HepG2 (cell line): Measurements from ENCODE around the gene TPGS1. TPM values are rescaled to one million over a fixed set of nuclear protein-coding genes. Genes with fewer than 3 reads are reported as not detected.
A peak's percentile ranks its signal among the peaks of the same experiment; 100 is the strongest.

Experiments used
- ATAC-seq: fragments of 200-7000 bp; cut with Tn5 transposase; 3 replicates; pipeline ENCODE4 v1.9.1; 2020; ENCODE audit warnings: mild to moderate bottlenecking, moderate library complexity
- BruUV-seq: library from RNA; stranded (reverse); fragments of 400-500 nt; replicated peaks from 2 replicates; lab custom pipeline; 2021; lab: Mats Ljungman, UMichigan
- CTCF ChIA-PET: fragments of 300-600 bp; formaldehyde crosslinking; extraction: SDS; loops from one replicate; lab custom pipeline; 2021; ENCODE audit warnings: low total read pairs, inconsistent platforms, low intra/inter-chr PET ratio; lab: Yijun Ruan, JAX
- POLR2A ChIA-PET: fragments of 350-600 bp; sonication (Branson Sonifier 250); formaldehyde crosslinking; loops from one replicate; lab custom pipeline; 2020; ENCODE audit warnings: antibody characterized with exemption, inconsistent platforms; lab: Yijun Ruan, JAX
- DNase-seq: peaks from one replicate; pipeline ENCODE4 v3.0.0-alpha.2; 2015; ENCODE audit warnings: low spot score
- FAIRE-seq: peaks from 3 replicates; lab custom pipeline; 2011; peaks lifted over from hg19 to GRCh38; lab: Jason Lieb, UNC
- H2AFZ ChIP-seq: one replicate; pipeline ENCODE4 v1.6.1; 2011; ENCODE audit warnings: low read length, inconsistent platforms
- H3K27ac ChIP-seq: fragments of 300-600 bp; 3 replicates; pipeline ENCODE4 v1.8.0; 2011; ENCODE audit warnings: mixed run types, mild to moderate bottlenecking, mixed read lengths, low read length, inconsistent platforms; ENCODE audit not compliant: insufficient read depth; ENCODE audit errors: extremely low read length
- H3K27me3 ChIP-seq, 2 experiments: fragments of 200-600 bp in 1 of 2; 2 replicates in 1 of 2; 3 replicates in 1 of 2; pipeline versions ENCODE4 v1.6.0 to v1.8.0; 2011; ENCODE audit warnings: low read length in 2 of 2, mild to moderate bottlenecking in 2 of 2, moderate library complexity in 2 of 2, inconsistent platforms in 1 of 2; ENCODE audit not compliant: insufficient read depth in 2 of 2, control insufficient read depth in 1 of 2
- H3K36me3 ChIP-seq, 2 experiments: fragments of 200-600 bp in 1 of 2; replicated peaks in 1 of 2; 2 replicates in 1 of 2; 3 replicates in 1 of 2; pipeline versions ENCODE4 v1.5.1 to v1.8.0; 2011; ENCODE audit warnings: low read length in 2 of 2, inconsistent platforms in 1 of 2; ENCODE audit not compliant: insufficient read depth in 2 of 2, control insufficient read depth in 1 of 2
- H3K4me1 ChIP-seq: 2 replicates; pipeline ENCODE4 v1.5.1; 2012; ENCODE audit warnings: low read length, inconsistent platforms; ENCODE audit not compliant: insufficient read depth
- H3K4me2 ChIP-seq: 2 replicates; pipeline ENCODE4 v1.6.0; 2011; ENCODE audit warnings: low read depth, low read length, inconsistent platforms
- H3K4me3 ChIP-seq, 3 experiments: fragments of 200-600 bp in 1 of 3; sonication (generic), shearing (Covaris generic) in 1 of 3; replicated peaks in 1 of 3; 2 replicates each; pipeline ENCODE4 v1.5.1; 2011 to 2016; ENCODE audit warnings: low read length in 3 of 3, inconsistent platforms in 2 of 3, low read depth in 2 of 3, mild to moderate bottlenecking in 2 of 3, control low read depth in 1 of 3, mixed read lengths in 1 of 3; ENCODE audit not compliant: insufficient read depth in 1 of 3
- H3K79me2 ChIP-seq: one replicate; pipeline ENCODE4 v1.6.1; 2011; ENCODE audit warnings: low read length, inconsistent platforms; ENCODE audit not compliant: insufficient read depth
- H3K9ac ChIP-seq: 2 replicates; pipeline ENCODE4 v1.6.0; 2011; ENCODE audit warnings: mild to moderate bottlenecking, low read depth, low read length, inconsistent platforms; ENCODE audit not compliant: insufficient read depth
- H3K9me3 ChIP-seq: 2 replicates; pipeline ENCODE4 v1.5.1; 2012; ENCODE audit warnings: mild to moderate bottlenecking, low read length
- H4K20me1 ChIP-seq: 2 replicates; pipeline ENCODE4 v1.6.0; 2011; ENCODE audit warnings: inconsistent platforms, mild to moderate bottlenecking, low read length, moderate library complexity; ENCODE audit not compliant: insufficient read depth
- ADNP ChIP-seq: sonication (generic); formaldehyde crosslinking; IDR thresholded peaks from 2 replicates; pipeline ENCODE4 v1.4.0; 2020; ENCODE audit warnings: missing genetic modification reagents
- DMAP1 ChIP-seq: IDR thresholded peaks from 2 replicates; pipeline ENCODE4 v1.6.1; 2016
- ERF ChIP-seq: IDR thresholded peaks from 2 replicates; pipeline ENCODE4 v1.6.1; 2018; ENCODE audit warnings: missing biosample characterization, missing genetic modification reagents
- HMG20A ChIP-seq: IDR thresholded peaks from 2 replicates; pipeline ENCODE4 v1.6.1; 2016; ENCODE audit warnings: borderline replicate concordance
- HOXD1 ChIP-seq: sonication (generic); formaldehyde crosslinking; IDR thresholded peaks from 2 replicates; pipeline ENCODE4 v1.5.0; 2020; ENCODE audit warnings: missing genetic modification reagents
- JARID2 ChIP-seq: sonication (generic); formaldehyde crosslinking; IDR thresholded peaks from 2 replicates; pipeline ENCODE4 v1.8.1; 2023; ENCODE audit warnings: missing genetic modification reagents, inconsistent platforms; ENCODE audit not compliant: insufficient replicate concordance
- KDM5A ChIP-seq: fragments of 200-600 bp; sonication (generic); IDR thresholded peaks from 2 replicates; pipeline ENCODE4 v1.7.0; 2018; ENCODE audit warnings: antibody characterized with exemption, mild to moderate bottlenecking, low read length, borderline replicate concordance
- KMT2A ChIP-seq: sonication (generic); formaldehyde crosslinking; IDR thresholded peaks from 2 replicates; pipeline ENCODE4 v1.4.0; 2020; ENCODE audit warnings: missing genetic modification reagents
- MXD4 ChIP-seq: IDR thresholded peaks from 2 replicates; pipeline ENCODE4 v1.6.1; 2016; ENCODE audit warnings: mild to moderate bottlenecking, missing biosample characterization, missing genetic modification reagents
- MXI1 ChIP-seq: IDR thresholded peaks from 3 replicates; pipeline ENCODE4 v1.6.1; 2012; ENCODE audit warnings: low read depth, low read length, inconsistent platforms, borderline replicate concordance
- NFE2L1 ChIP-seq: sonication (generic); formaldehyde crosslinking; IDR thresholded peaks from 2 replicates; pipeline ENCODE4 v1.4.0; 2020; ENCODE audit warnings: missing genetic modification reagents, mild to moderate bottlenecking, borderline replicate concordance
- NFE2L2 ChIP-seq: fragments of 150-350 bp; IDR thresholded peaks from 2 replicates; pipeline ENCODE4 v1.6.1; 2014; ENCODE audit warnings: low read length
- ONECUT2 ChIP-seq: sonication (generic); formaldehyde crosslinking; IDR thresholded peaks from 2 replicates; pipeline ENCODE4 v1.4.0; 2020; ENCODE audit warnings: missing genetic modification reagents
- PHF8 ChIP-seq: sonication (generic); formaldehyde crosslinking; IDR thresholded peaks from 2 replicates; pipeline ENCODE4 v1.5.0; 2020; ENCODE audit warnings: missing genetic modification reagents
- PRMT3 ChIP-seq: sonication (generic); formaldehyde crosslinking; IDR thresholded peaks from 2 replicates; pipeline ENCODE4 v1.8.1; 2022; ENCODE audit warnings: low read depth, mild to moderate bottlenecking, moderate library complexity, missing genetic modification reagents, borderline replicate concordance
- RARA ChIP-seq: IDR thresholded peaks from 2 replicates; pipeline ENCODE4 v1.6.1; 2016; ENCODE audit warnings: missing genetic modification reagents, missing compliant biosample characterization
- SPEN ChIP-seq: sonication (generic); formaldehyde crosslinking; IDR thresholded peaks from 2 replicates; pipeline ENCODE4 v1.5.1; 2020; ENCODE audit warnings: low read depth, mild to moderate bottlenecking, missing genetic modification reagents
- ZBTB38 ChIP-seq: sonication (generic); formaldehyde crosslinking; IDR thresholded peaks from 2 replicates; pipeline ENCODE4 v1.5.1; 2020; ENCODE audit warnings: mild to moderate bottlenecking, missing genetic modification reagents
- ZNF205 ChIP-seq: IDR thresholded peaks from 2 replicates; pipeline ENCODE4 v1.6.1; 2018; ENCODE audit warnings: missing biosample characterization, missing genetic modification reagents
- ZNF282 ChIP-seq: fragments of 450-650 bp; IDR thresholded peaks from 2 replicates; pipeline ENCODE4 v1.6.1; 2018; ENCODE audit not compliant: partially characterized antibody
- ZNF367 ChIP-seq: sonication (generic); formaldehyde crosslinking; IDR thresholded peaks from 2 replicates; pipeline ENCODE4 v1.4.0; 2020; ENCODE audit warnings: missing genetic modification reagents, borderline replicate concordance
- ZNF382 ChIP-seq: sonication (generic); formaldehyde crosslinking; IDR thresholded peaks from 2 replicates; pipeline ENCODE4 v1.5.0; 2020; ENCODE audit warnings: missing genetic modification reagents, mild to moderate bottlenecking, borderline replicate concordance
- ZNF446 ChIP-seq: sonication (generic); formaldehyde crosslinking; IDR thresholded peaks from 2 replicates; pipeline ENCODE4 v1.5.0; 2020; ENCODE audit warnings: mild to moderate bottlenecking, missing genetic modification reagents
- ZNF614 ChIP-seq: IDR thresholded peaks from 2 replicates; pipeline ENCODE4 v1.6.1; 2018; ENCODE audit warnings: missing biosample characterization, missing genetic modification reagents, inconsistent platforms, borderline replicate concordance
- ZNF777 ChIP-seq: sonication (generic); formaldehyde crosslinking; IDR thresholded peaks from 2 replicates; pipeline ENCODE4 v1.4.0; 2020; ENCODE audit warnings: missing genetic modification reagents
- ZNF841 ChIP-seq: sonication (generic); formaldehyde crosslinking; IDR thresholded peaks from 2 replicates; pipeline ENCODE4 v1.8.1; 2023; ENCODE audit warnings: missing genetic modification reagents, borderline replicate concordance
- WGBS: methylation state at CpG from one replicate; pipeline ENCODE4 v1.1.6; 2017; ENCODE audit warnings: low lambda C conversion rate; 5-methylcytosine and 5-hydroxymethylcytosine counted together
- in situ Hi-C: cut with HindIII; loops from 2 replicates; pipeline ENCODE4 v1.10.0; 2017; ENCODE audit warnings: low pct_unique_long_range_greater_than_20kb; ENCODE audit not compliant: extremely low pct_ligation_motif_present
- intact Hi-C: fragments of 100-400 bp; cut with micrococcal nuclease; formaldehyde crosslinking; loops from one replicate; pipeline ENCODE4 v1.10.0; 2022; ENCODE audit not compliant: unreplicated experiment
- polyA plus RNA-seq, 8 experiments: library from polyadenylated mRNA; depleted of rRNA in 3 of 8; stranded (reverse) in 7 of 8; unstranded in 1 of 8; fragments of >200 nt; fragmentation: Illumina TruSeq in 4 of 8; extraction: Trizol in 4 of 8; gene quantifications; 2 replicates each; pipeline versions ENCODE4 v1.2.1 to v1.2.3, GENCODE V29; 2011 to 2016; ENCODE audit warnings: low read depth in 4 of 8, missing spikeins in 1 of 8, mixed read lengths in 1 of 8; ENCODE audit not compliant: insufficient read depth in 1 of 8
- total RNA-seq, 5 experiments: library from RNA; depleted of rRNA; stranded (reverse); fragments of >200 nt; fragmentation: Illumina TruSeq; extraction: Trizol; gene quantifications; 2 replicates each; pipeline ENCODE4 v1.2.3, GENCODE V29; 2016; ENCODE audit warnings: low read depth in 1 of 5
- TF ChIP-seq, protein P1 (sequence below): sonication (generic); formaldehyde crosslinking; IDR thresholded peaks from 2 replicates; pipeline ENCODE4 v1.4.0; 2020; ENCODE audit warnings: mild to moderate bottlenecking, missing genetic modification reagents
- TF ChIP-seq, protein P2 (sequence below): sonication (generic); formaldehyde crosslinking; IDR thresholded peaks from 2 replicates; pipeline ENCODE4 v1.4.0; 2020; ENCODE audit warnings: missing genetic modification reagents, borderline replicate concordance

TPGS1 gene
- total and polyA plus RNA-seq, 2 of the 13 experiments (the other 11 are each of a cell fraction or from before 2014, with no cell fraction given): 1.1 to 6.2 TPM

DNA sequence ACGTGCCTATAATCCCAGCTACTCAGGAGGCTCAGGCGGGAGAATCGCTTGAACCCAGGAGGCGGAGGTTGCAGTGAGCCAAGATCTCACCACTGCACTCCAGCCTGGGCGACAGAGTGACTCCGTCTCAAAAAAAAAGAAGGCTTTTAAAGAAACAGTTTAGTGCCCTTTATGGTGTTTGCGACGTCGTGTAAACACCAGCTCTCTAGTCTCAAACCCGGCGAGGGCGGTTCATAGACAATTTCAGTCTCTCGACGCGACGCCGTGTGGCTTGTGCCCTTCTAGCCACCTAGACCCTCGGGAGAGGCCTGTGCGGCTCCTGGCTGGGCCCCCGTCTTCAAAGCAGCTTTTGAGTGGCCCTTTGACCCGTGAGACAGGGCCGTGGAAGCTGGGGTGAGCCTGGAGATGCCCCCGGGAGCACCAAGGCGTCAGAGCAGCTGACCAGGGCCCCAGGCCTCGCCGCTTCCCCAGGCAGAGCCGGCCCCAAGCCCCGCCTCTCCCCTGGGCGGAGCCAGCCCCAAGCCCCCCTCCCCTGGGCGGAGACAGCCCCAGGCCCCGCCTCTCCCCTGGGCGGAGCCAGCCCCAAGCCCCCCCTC, 16.1 kb upstream of the TPGS1 start:
- Histone ChIP-seq H3K9me3 (no peaks in the 10 kb centered on the region), H3K36me3 (no peaks in the 10 kb centered on the region), H3K79me2 (peaks cover 3% of the 10 kb centered on the region), H2AFZ (no peak overlapping the region), H3K27me3 (no peaks in the 10 kb centered on the region; a peak in 1 of 5 replicates), H3K9ac (peak overlapping the region; percentile 67), H3K4me2 (peak overlapping the region; percentile 87), H3K4me1 (peaks cover 61% of the 10 kb centered on the region), H4K20me1 (no peaks in the 10 kb centered on the region), H3K27ac (peak overlapping the region; percentile 75), H3K4me3 (peak overlapping the region in 2 of 3 experiments; percentile 35 to 64; a peak in 4 of 6 replicates)
- ChIA-PET POLR2A (interaction anchor here (0.9 to 2.5 kb wide), 4 partner anchors 15 to 39 kb away, joined by 3 to 14 read pairs (median 5); no protein-coding TSS in a partner anchor), CTCF (no interaction called here)
- BruUV-seq: no TSS peak
- DNase-seq (peak; percentile 34), FAIRE-seq (no peak), ATAC-seq (peak; percentile 11; the same call in 2 of the 3 replicates)
- WGBS: 45% methylated on average over 19 of the region's 32 CpGs
- in situ Hi-C loops (no loop called here), intact Hi-C loops (no loop called here)
- TF ChIP-seq RARA: peak; percentile 38; the same call in 1 of the 2 replicates
- no peak for TF ChIP-seq DMAP1 (CRISPR knock-in tag)
- TF ChIP-seq KDM5A: no peak
- TF ChIP-seq MXI1: no peak; the same call in 2 of the 3 replicates
- no peak for TF ChIP-seq PRMT3 (CRISPR knock-in tag)
- peak; percentile 49; the same call in 1 of the 2 replicates for TF ChIP-seq ZNF777 (CRISPR knock-in tag)
- peak; percentile 64 for TF ChIP-seq PHF8
- no peak for TF ChIP-seq ZNF282
- peak; percentile 96 for TF ChIP-seq ZBTB38
- TF ChIP-seq JARID2 (CRISPR knock-in tag): peak; percentile 64
- TF ChIP-seq NFE2L2: no peak
- no peak for TF ChIP-seq ZNF446
- 0 out of 2 replicates have a peak, but pooled peaks have one; percentile 26 for TF ChIP-seq ZNF205
- no peak for TF ChIP-seq HOXD1
- TF ChIP-seq, protein P1, sequence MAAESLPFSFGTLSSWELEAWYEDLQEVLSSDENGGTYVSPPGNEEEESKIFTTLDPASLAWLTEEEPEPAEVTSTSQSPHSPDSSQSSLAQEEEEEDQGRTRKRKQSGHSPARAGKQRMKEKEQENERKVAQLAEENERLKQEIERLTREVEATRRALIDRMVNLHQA (CRISPR knock-in tag): no peak
- TF ChIP-seq ADNP: no peak
- TF ChIP-seq ZNF382: no peak
- TF ChIP-seq HMG20A: no peak
- TF ChIP-seq ZNF367: no peak
- TF ChIP-seq ZNF841 (CRISPR knock-in tag): no peak
- no peak for TF ChIP-seq MXD4 (CRISPR knock-in tag)
- TF ChIP-seq NFE2L1: no peak
- no peak for TF ChIP-seq ONECUT2
- no peak for TF ChIP-seq KMT2A (CRISPR knock-in tag)
- TF ChIP-seq ERF (CRISPR knock-in tag): peak; percentile 57; the same call in 1 of the 2 replicates
- TF ChIP-seq, protein P2, sequence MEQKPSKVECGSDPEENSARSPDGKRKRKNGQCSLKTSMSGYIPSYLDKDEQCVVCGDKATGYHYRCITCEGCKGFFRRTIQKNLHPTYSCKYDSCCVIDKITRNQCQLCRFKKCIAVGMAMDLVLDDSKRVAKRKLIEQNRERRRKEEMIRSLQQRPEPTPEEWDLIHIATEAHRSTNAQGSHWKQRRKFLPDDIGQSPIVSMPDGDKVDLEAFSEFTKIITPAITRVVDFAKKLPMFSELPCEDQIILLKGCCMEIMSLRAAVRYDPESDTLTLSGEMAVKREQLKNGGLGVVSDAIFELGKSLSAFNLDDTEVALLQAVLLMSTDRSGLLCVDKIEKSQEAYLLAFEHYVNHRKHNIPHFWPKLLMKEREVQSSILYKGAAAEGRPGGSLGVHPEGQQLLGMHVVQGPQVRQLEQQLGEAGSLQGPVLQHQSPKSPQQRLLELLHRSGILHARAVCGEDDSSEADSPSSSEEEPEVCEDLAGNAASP (CRISPR knock-in tag): no peak
- no peak for TF ChIP-seq SPEN (CRISPR knock-in tag)
- 0 out of 2 replicates have a peak, but pooled peaks have one; percentile 37 for TF ChIP-seq ZNF614 (CRISPR knock-in tag)
